A549 (cell line): ENCODE data around the gene YWHAE. TPM values are rescaled to one million over a fixed set of nuclear protein-coding genes. Genes with fewer than 3 reads are reported as not detected.

Experiments
- ATAC-seq, 2 experiments: fragments of 200-7000 bp in 1 of 2; fragments of >200 bp in 1 of 2; cut with Nextera tagmentation in 1 of 2; cut with Tn5 transposase in 1 of 2; 3 replicates each; pipeline versions ENCODE4 v1.8.0 to v1.9.1; 2018 to 2020; ENCODE audit warnings: mild to moderate bottlenecking in 1 of 2, moderate library complexity in 1 of 2
- CTCF ChIA-PET: fragments of 300-600 bp; sonication (Branson Sonifier 250); formaldehyde crosslinking; extraction: SDS; loops from one replicate; lab custom pipeline; 2021; ENCODE audit warnings: antibody characterized with exemption, inconsistent platforms; lab: Yijun Ruan, JAX
- POLR2A ChIA-PET: fragments of 350-600 bp; formaldehyde crosslinking; extraction: SDS; loops from one replicate; lab custom pipeline; 2021; ENCODE audit warnings: antibody characterized with exemption, inconsistent platforms; lab: Yijun Ruan, JAX
- DNase-seq, 2 experiments: peaks; one replicate each; pipeline versions ENCODE4 v3.0.0 to v3.0.0-alpha.2; 2011 to 2016; ENCODE audit warnings: low read depth in 1 of 2, low spot score in 1 of 2
- FAIRE-seq: peaks from 2 replicates; lab custom pipeline; 2011; peaks lifted over from hg19 to GRCh38; lab: Jason Lieb, UNC
- H3K27ac ChIP-seq, 2 experiments: fragments of >200 bp; sonication (Bioruptor Twin); formaldehyde crosslinking; 3 replicates each; pipeline ENCODE4 v1.5.1; 2016 to 2017
- H3K4me1 ChIP-seq: fragments of >200 bp; sonication (Bioruptor Twin); formaldehyde crosslinking; 3 replicates; pipeline ENCODE4 v1.6.1; 2016
- H3K4me2 ChIP-seq: fragments of >200 bp; sonication (Bioruptor Twin); formaldehyde crosslinking; 3 replicates; pipeline ENCODE4 v1.6.1; 2016
- H3K4me3 ChIP-seq: fragments of >200 bp; sonication (Bioruptor Twin); formaldehyde crosslinking; 3 replicates; pipeline ENCODE4 v1.5.1; 2016
- H3K9me3 ChIP-seq: fragments of >200 bp; sonication (Bioruptor Twin); formaldehyde crosslinking; 3 replicates; pipeline ENCODE4 v1.6.1; 2016
- BCL3 ChIP-seq: fragments of >200 bp; sonication (Bioruptor Twin); formaldehyde crosslinking; IDR thresholded peaks from 3 replicates; pipeline ENCODE4 v1.6.1; 2016
- BHLHE40 ChIP-seq: IDR thresholded peaks from 2 replicates; pipeline ENCODE4 v1.6.1; 2012; ENCODE audit warnings: low read depth, low read length, inconsistent platforms
- CBX8 ChIP-seq: fragments of 200-600 bp; sonication (generic); IDR thresholded peaks from 2 replicates; pipeline ENCODE4 v1.6.1; 2016
- CEBPB ChIP-seq, 2 experiments: fragments of >200 bp in 1 of 2; sonication (Bioruptor Twin) in 1 of 2; formaldehyde crosslinking in 1 of 2; IDR thresholded peaks; 2 replicates each; pipeline ENCODE4 v1.6.1; 2012 to 2016
- CHD4 ChIP-seq: fragments of 200-600 bp; sonication (generic); IDR thresholded peaks from 2 replicates; pipeline ENCODE4 v1.6.1; 2016; ENCODE audit warnings: antibody characterized with exemption, mild to moderate bottlenecking, borderline replicate concordance
- ELK1 ChIP-seq: fragments of 150-350 bp; IDR thresholded peaks from 2 replicates; pipeline ENCODE4 v1.6.1; 2014; ENCODE audit warnings: low read depth, mild to moderate bottlenecking, low read length
- ESRRA ChIP-seq: fragments of 150-350 bp; IDR thresholded peaks from 2 replicates; pipeline ENCODE4 v1.6.1; 2014; ENCODE audit warnings: mild to moderate bottlenecking, low read length, borderline replicate concordance
- FOXS1 ChIP-seq: fragments of 250-450 bp; sonication (Bioruptor Pico); IDR thresholded peaks from 2 replicates; pipeline ENCODE4 v1.5.0; 2020; ENCODE audit warnings: mild to moderate bottlenecking, moderate library complexity
- HDAC2 ChIP-seq: fragments of 200-600 bp; sonication (generic); IDR thresholded peaks from 2 replicates; pipeline ENCODE4 v1.6.1; 2016
- HOXB13 ChIP-seq: fragments of 250-450 bp; sonication (Bioruptor Pico); IDR thresholded peaks from 2 replicates; pipeline ENCODE4 v1.5.0; 2020; ENCODE audit warnings: low read depth, mild to moderate bottlenecking, moderate library complexity
- MAX ChIP-seq: IDR thresholded peaks from 2 replicates; pipeline ENCODE4 v1.6.1; 2012
- MYC ChIP-seq: IDR thresholded peaks from 2 replicates; pipeline ENCODE4 v1.6.1; 2012; ENCODE audit warnings: mild to moderate bottlenecking, inconsistent platforms, low read length, improper control_type of control experiment, borderline replicate concordance
- NFE2L2 ChIP-seq: fragments of 150-350 bp; conservative IDR thresholded peaks from 2 replicates; pipeline ENCODE4 v1.6.1; 2014; ENCODE audit warnings: low read length
- PBX3 ChIP-seq: IDR thresholded peaks from 2 replicates; pipeline ENCODE4 v1.6.1; 2012
- PHF8 ChIP-seq: fragments of 200-600 bp; sonication (generic); IDR thresholded peaks from 2 replicates; pipeline ENCODE4 v1.6.1; 2016; ENCODE audit warnings: low read depth, mild to moderate bottlenecking, antibody characterized with exemption, moderate library complexity, borderline replicate concordance
- RAD21 ChIP-seq, 2 experiments: fragments of >200 bp in 1 of 2; sonication (Bioruptor Twin) in 1 of 2; formaldehyde crosslinking in 1 of 2; IDR thresholded peaks in 1 of 2; conservative IDR thresholded peaks in 1 of 2; 2 replicates in 1 of 2; 3 replicates in 1 of 2; pipeline ENCODE4 v1.6.1; 2012 to 2018; ENCODE audit warnings: inconsistent platforms in 1 of 2
- RNF2 ChIP-seq: fragments of 200-600 bp; sonication (generic); IDR thresholded peaks from 2 replicates; pipeline ENCODE4 v1.6.1; 2016; ENCODE audit warnings: low read depth, mild to moderate bottlenecking, antibody characterized with exemption, moderate library complexity, borderline replicate concordance
- SMC3 ChIP-seq: fragments of >200 bp; sonication (Bioruptor Twin); formaldehyde crosslinking; IDR thresholded peaks from 3 replicates; pipeline ENCODE4 v1.6.1; 2018; ENCODE audit warnings: inconsistent platforms
- TP53 ChIP-seq: fragments of 250-450 bp; sonication (Bioruptor Pico); IDR thresholded peaks from 2 replicates; pipeline ENCODE4 v1.5.0; 2021; ENCODE audit warnings: mild to moderate bottlenecking, moderate library complexity
- ZFP36 ChIP-seq: fragments of 450-650 bp; IDR thresholded peaks from 2 replicates; pipeline ENCODE4 v1.6.1; 2014; ENCODE audit warnings: borderline replicate concordance; ENCODE audit not compliant: partially characterized antibody
- WGBS: methylation state at CpG from one replicate; pipeline ENCODE4 v1.1.6; 2017; ENCODE audit errors: missing lambda C conversion rate; 5-methylcytosine and 5-hydroxymethylcytosine counted together
- polyA plus RNA-seq, 4 experiments: library from polyadenylated mRNA; depleted of rRNA in 3 of 4; stranded (reverse); fragments of >200 nt; fragmentation: RNase III in 1 of 4; extraction: RNeasy Plus Mini Kit Qiagen cat#74134 plus additional on column Dnase treatment in 1 of 4; gene quantifications; 2 replicates in 3 of 4; 3 replicates in 1 of 4; pipeline ENCODE4 v1.2.3, GENCODE V29; 2011 to 2017

YWHAE gene
- polyA plus RNA-seq, 2 of the 4 experiments (the other 2 are of a cell fraction): 1,284 to 1,548 TPM

- FAIRE-seq: no peak
- no peak for DNase-seq
- no peak overlapping the region for H3K4me3 ChIP-seq
- WGBS: 91% methylated on average over 9 of the region's 9 CpGs
- H3K27ac ChIP-seq: no peak overlapping the region
- H3K9me3 ChIP-seq: no peaks in the 10 kb centered on the region
- POLR2A ChIA-PET: no interaction called here
- CTCF ChIA-PET: interaction anchor here (8.8 kb wide), 1 partner anchor 7 kb away, joined by 123 read pairs; no protein-coding TSS in a partner anchor
- ATAC-seq: peak in 1 of 2 experiments; percentile 41; a peak in 1 of 6 replicates
- peaks cover 38% of the 10 kb centered on the region; the same call in 2 of the 3 replicates for H3K4me1 ChIP-seq
- H3K4me2 ChIP-seq: no peak overlapping the region
- no peak for TF ChIP-seq HOXB13
- no peak for TF ChIP-seq HDAC2
- no peak for TF ChIP-seq BHLHE40
- no peak for TF ChIP-seq RAD21 (conservative IDR thresholded peaks at IDR 0.05 in 1 of 2, IDR thresholded peaks at IDR 0.05 in 1 of 2)
- TF ChIP-seq SMC3: no peak
- no peak for TF ChIP-seq ELK1
- TF ChIP-seq NFE2L2: no peak
- no peak for TF ChIP-seq PHF8
- no peak for TF ChIP-seq CEBPB (IDR thresholded peaks at IDR 0.05)
- TF ChIP-seq ESRRA: no peak
- TF ChIP-seq PBX3: no peak
- TF ChIP-seq BCL3: no peak
- no peak for TF ChIP-seq CHD4
- no peak for TF ChIP-seq FOXS1
- no peak for TF ChIP-seq TP53 (CRISPR knock-in tag)
- no peak for TF ChIP-seq MAX
- TF ChIP-seq RNF2: no peak
- no peak for TF ChIP-seq MYC
- no peak for TF ChIP-seq CBX8
These were observed 26.2 kb downstream of the YWHAE start for GRCh38 chr17:1373707-1374237.

- no peak for ATAC-seq
- Histone ChIP-seq H3K4me2 (no peak overlapping the region), H3K4me1 (peaks cover 42% of the 10 kb centered on the region), H3K4me3 (no peak overlapping the region), H3K27ac (no peak overlapping the region), H3K9me3 (no peaks in the 10 kb centered on the region)
- 92% methylated on average over 7 of the region's 7 CpGs for WGBS
- ChIA-PET POLR2A (no interaction called here), CTCF (interaction anchor here (0.6 to 2.5 kb wide), 9 partner anchors 10 to 143 kb away, joined by 3 to 12 read pairs (median 3); partner anchors contain the start of gene INPP5K)
- DNase-seq: no peak
- no peak for TF ChIP-seq ZFP36
- no peak for FAIRE-seq
These were observed 27.4 kb downstream of the YWHAE start for GRCh38 chr17:1372618-1373017.
